Measurements from ENCODE around the gene SZT2. TPM values are rescaled to one million over a fixed set of nuclear protein-coding genes. Genes with fewer than 3 reads are reported as not detected.

The SZT2 gene
- total and polyA plus RNA-seq, 2 of the 13 experiments (the other 11 are each of a cell fraction or from before 2014, with no cell fraction given) = 8.0 to 8.8 TPM

- no peak overlapping the region for H3K4me3 ChIP-seq (replicated peaks in 1 of 3; ENCODE audit: insufficient read depth in 1 of 3, low read depth in 2 of 3, low read length in 3 of 3)
- no peaks in the 10 kb centered on the region for H4K20me1 ChIP-seq (ENCODE audit: insufficient read depth, low read length)
- H3K9me3 ChIP-seq (ENCODE audit: low read length) = no peaks in the 10 kb centered on the region
- H3K9ac ChIP-seq (ENCODE audit: insufficient read depth, low read depth, low read length) = no peak overlapping the region
- 98% methylated on average over 6 of the region's 6 CpGs for WGBS (ENCODE audit: low lambda C conversion rate)
- ATAC-seq (no peak), DNase-seq (ENCODE audit: low spot score) (no peak), FAIRE-seq (no peak)
- BruUV-seq (replicated peaks) = no TSS peak
- H3K36me3 ChIP-seq (replicated peaks in 1 of 2; ENCODE audit: control insufficient read depth in 1 of 2, insufficient read depth in 2 of 2, low read length in 2 of 2) = peaks cover 17 to 49% of the 10 kb centered on the region in 2 experiments
- in situ Hi-C loops (cut with HindIII; ENCODE audit: extremely low pct_ligation_motif_present, low pct_unique_long_range_greater_than_20kb) = no loop called here
- intact Hi-C loops (cut with micrococcal nuclease; ENCODE audit: unreplicated experiment) = no loop called here
- H3K79me2 ChIP-seq (ENCODE audit: insufficient read depth, low read length) = peaks cover 31% of the 10 kb centered on the region
- peaks cover 40% of the 10 kb centered on the region for H3K4me1 ChIP-seq (ENCODE audit: insufficient read depth, low read length)
- ChIA-PET CTCF (ENCODE audit: low intra/inter-chr PET ratio, low total read pairs) (no interaction called here), POLR2A (no interaction called here)
- no peak overlapping the region for H2AFZ ChIP-seq (ENCODE audit: low read length)
- peaks cover 0 to 3% of the 10 kb centered on the region in 2 experiments; a peak in 1 of 5 replicates for H3K27me3 ChIP-seq (ENCODE audit: control insufficient read depth in 1 of 2, insufficient read depth in 2 of 2, low read length in 2 of 2)
- no peak overlapping the region for H3K4me2 ChIP-seq (ENCODE audit: low read depth, low read length)
- no peak overlapping the region for H3K27ac ChIP-seq (ENCODE audit: extremely low read length, insufficient read depth, low read length)
- TF ChIP-seq GATAD1 (CRISPR knock-in tag; IDR thresholded peaks at IDR 0.05) (no peak), ZSCAN9 (CRISPR knock-in tag; IDR thresholded peaks at IDR 0.05; ENCODE audit: borderline replicate concordance) (no peak), EZH2 (conservative IDR thresholded peaks at IDR 0.05; ENCODE audit: low read depth, low read length) (no peak), ZZZ3 (CRISPR knock-in tag; IDR thresholded peaks at IDR 0.05; ENCODE audit: borderline replicate concordance) (no peak), MBNL3 (CRISPR knock-in tag; conservative IDR thresholded peaks at IDR 0.05) (no peak), JDP2 (CRISPR knock-in tag; IDR thresholded peaks at IDR 0.05; ENCODE audit: borderline replicate concordance) (no peak), ZNF704 (CRISPR knock-in tag; IDR thresholded peaks at IDR 0.05; ENCODE audit: borderline replicate concordance) (no peak), ZNF577 (CRISPR knock-in tag; IDR thresholded peaks at IDR 0.05; ENCODE audit: borderline replicate concordance, low read depth) (no peak), ZNF629 (CRISPR knock-in tag; conservative IDR thresholded peaks at IDR 0.05) (no peak), BATF2 (CRISPR knock-in tag; IDR thresholded peaks at IDR 0.05) (no peak), ZSCAN31 (CRISPR knock-in tag; IDR thresholded peaks at IDR 0.05; ENCODE audit: low read depth) (no peak), ZFP82 (CRISPR knock-in tag; IDR thresholded peaks at IDR 0.05; ENCODE audit: borderline replicate concordance) (no peak), MTA3 (CRISPR knock-in tag; IDR thresholded peaks at IDR 0.05) (no peak), NFIC (IDR thresholded peaks at IDR 0.05; ENCODE audit: low read length) (no peak), AHDC1 (CRISPR knock-in tag; IDR thresholded peaks at IDR 0.05; ENCODE audit: borderline replicate concordance) (no peak)
Measured at GRCh38 chr1:43386676-43387075, 3.0 kb upstream of the SZT2 start.
